HepG2 (cell line): ENCODE measurements around the gene TLCD3B. TPM values are rescaled to one million over a fixed set of nuclear protein-coding genes. Genes with fewer than 3 reads are reported as not detected.
A peak's percentile ranks its signal among the peaks of the same experiment; 100 is the strongest.

Experiments used
- ADNP ChIP-seq: sonication (generic); formaldehyde crosslinking; IDR thresholded peaks from 2 replicates; pipeline ENCODE4 v1.4.0; 2020; ENCODE audit warnings: missing genetic modification reagents
- CREM ChIP-seq, 2 experiments: sonication (generic) in 1 of 2; formaldehyde crosslinking in 1 of 2; IDR thresholded peaks; 2 replicates each; pipeline versions ENCODE4 v1.4.0 to v1.6.1; 2016 to 2020; ENCODE audit warnings: antibody characterized with exemption in 1 of 2, mild to moderate bottlenecking in 1 of 2, missing genetic modification reagents in 1 of 2
- HNRNPLL ChIP-seq: fragments of 200-400 bp; formaldehyde crosslinking; IDR thresholded peaks from 2 replicates; pipeline ENCODE4 v1.6.1; 2017; ENCODE audit warnings: mild to moderate bottlenecking, low read depth, low read length; ENCODE audit not compliant: poor library complexity, severe bottlenecking
- KLF12 ChIP-seq: sonication (generic); formaldehyde crosslinking; IDR thresholded peaks from 2 replicates; pipeline ENCODE4 v1.4.0; 2020; ENCODE audit warnings: missing genetic modification reagents, borderline replicate concordance
- NR2F2 ChIP-seq: IDR thresholded peaks from 2 replicates; pipeline ENCODE4 v1.6.1; 2012; ENCODE audit warnings: low read depth, inconsistent platforms, borderline replicate concordance
- STAG1 ChIP-seq: sonication (generic); formaldehyde crosslinking; IDR thresholded peaks from 2 replicates; pipeline ENCODE4 v1.4.0; 2020; ENCODE audit warnings: missing genetic modification reagents
- TAF1 ChIP-seq: sonication (generic); formaldehyde crosslinking; IDR thresholded peaks from 2 replicates; pipeline ENCODE4 v1.4.0; 2020; ENCODE audit warnings: missing genetic modification reagents
- UBTF ChIP-seq: sonication (generic); formaldehyde crosslinking; IDR thresholded peaks from 2 replicates; pipeline ENCODE4 v1.4.0; 2020; ENCODE audit warnings: mild to moderate bottlenecking, missing genetic modification reagents
- ZBTB10 ChIP-seq: sonication (generic); formaldehyde crosslinking; IDR thresholded peaks from 2 replicates; pipeline ENCODE4 v1.4.0; 2020; ENCODE audit warnings: missing genetic modification reagents, borderline replicate concordance
- ZBTB7A ChIP-seq: sonication (generic); formaldehyde crosslinking; IDR thresholded peaks from 2 replicates; pipeline ENCODE4 v1.8.0; 2022; ENCODE audit warnings: mild to moderate bottlenecking, missing genetic modification reagents
- ZC3H4 ChIP-seq: sonication (generic); formaldehyde crosslinking; IDR thresholded peaks from 2 replicates; pipeline ENCODE4 v1.4.0; 2020; ENCODE audit warnings: missing genetic modification reagents, borderline replicate concordance
- ZNF18 ChIP-seq: sonication (generic); formaldehyde crosslinking; IDR thresholded peaks from 2 replicates; pipeline ENCODE4 v1.8.0; 2022; ENCODE audit warnings: mild to moderate bottlenecking, missing genetic modification reagents; ENCODE audit not compliant: insufficient replicate concordance
- ZNF256 ChIP-seq: sonication (generic); formaldehyde crosslinking; conservative IDR thresholded peaks from 2 replicates; pipeline ENCODE4 v1.4.0; 2020; ENCODE audit warnings: missing genetic modification reagents
- ZNF280B ChIP-seq: sonication (generic); formaldehyde crosslinking; IDR thresholded peaks from 2 replicates; pipeline ENCODE4 v1.5.0; 2020; ENCODE audit warnings: missing genetic modification reagents, mild to moderate bottlenecking, borderline replicate concordance
- ZNF329 ChIP-seq: sonication (generic); formaldehyde crosslinking; IDR thresholded peaks from 2 replicates; pipeline ENCODE4 v1.9.0; 2021; ENCODE audit warnings: low read depth, mild to moderate bottlenecking, missing genetic modification reagents
- ZNF512 ChIP-seq: sonication (generic); formaldehyde crosslinking; IDR thresholded peaks from 2 replicates; pipeline ENCODE4 v1.4.0; 2020; ENCODE audit warnings: mild to moderate bottlenecking, missing genetic modification reagents
- ZNF546 ChIP-seq: sonication (generic); formaldehyde crosslinking; conservative IDR thresholded peaks from 2 replicates; pipeline ENCODE4 v1.8.1; 2023; ENCODE audit warnings: mild to moderate bottlenecking, missing genetic modification reagents
- ZNF607 ChIP-seq: sonication (generic); formaldehyde crosslinking; IDR thresholded peaks from 2 replicates; pipeline ENCODE4 v1.5.1; 2020; ENCODE audit warnings: missing genetic modification reagents, mild to moderate bottlenecking, borderline replicate concordance
- ZNF670 ChIP-seq: sonication (generic); formaldehyde crosslinking; IDR thresholded peaks from 2 replicates; pipeline ENCODE4 v1.8.0; 2022; ENCODE audit warnings: mild to moderate bottlenecking, missing genetic modification reagents, borderline replicate concordance
- polyA plus RNA-seq, 8 experiments: library from polyadenylated mRNA; depleted of rRNA in 3 of 8; stranded (reverse) in 7 of 8; unstranded in 1 of 8; fragments of >200 nt; fragmentation: Illumina TruSeq in 4 of 8; extraction: Trizol in 4 of 8; gene quantifications; 2 replicates each; pipeline versions ENCODE4 v1.2.1 to v1.2.3, GENCODE V29; 2011 to 2016; ENCODE audit warnings: low read depth in 4 of 8, missing spikeins in 1 of 8, mixed read lengths in 1 of 8; ENCODE audit not compliant: insufficient read depth in 1 of 8
- total RNA-seq, 5 experiments: library from RNA; depleted of rRNA; stranded (reverse); fragments of >200 nt; fragmentation: Illumina TruSeq; extraction: Trizol; gene quantifications; 2 replicates each; pipeline ENCODE4 v1.2.3, GENCODE V29; 2016; ENCODE audit warnings: low read depth in 1 of 5

Gene TLCD3B
- total and polyA plus RNA-seq, 2 of the 13 experiments (the other 11 are each of a cell fraction or from before 2014, with no cell fraction given): not detected

- TF ChIP-seq ZNF280B (CRISPR knock-in tag) (no peak), ZC3H4 (CRISPR knock-in tag) (no peak), ZNF329 (CRISPR knock-in tag) (no peak), ZNF670 (CRISPR knock-in tag) (no peak), ZNF512 (CRISPR knock-in tag) (no peak), NR2F2 (peak; percentile 37; the same call in 1 of the 2 replicates), ZNF607 (CRISPR knock-in tag) (no peak), UBTF (CRISPR knock-in tag) (peak; percentile 51; the same call in 1 of the 2 replicates), CREM (IDR thresholded peaks at IDR 0.05) (no peak), CREM (CRISPR knock-in tag; IDR thresholded peaks at IDR 0.05) (no peak), ZNF18 (CRISPR knock-in tag) (no peak), ZNF256 (no peak), ZBTB7A (0 out of 2 replicates have a peak, but pooled peaks have one; percentile 37), TAF1 (CRISPR knock-in tag) (no peak), ADNP (CRISPR knock-in tag) (no peak), HNRNPLL (no peak), KLF12 (CRISPR knock-in tag) (no peak), ZNF546 (no peak), ZBTB10 (CRISPR knock-in tag) (no peak), STAG1 (CRISPR knock-in tag) (peak; percentile 75)
Observed at GRCh38 chr16:30054959-30055553, 24.0 kb upstream of the TLCD3B start (continued).
